GM12891 (cell line): ENCODE data around the gene KIF1A.

ENCODE experiments used
- POLR2A ChIP-seq: IDR thresholded peaks from 2 replicates; pipeline ENCODE4 v1.6.1; 2011; ENCODE audit warnings: low read depth, low read length, control low read depth
- POU2F2 ChIP-seq: IDR thresholded peaks from 2 replicates; pipeline ENCODE4 v1.6.1; 2011; ENCODE audit warnings: low read depth, mild to moderate bottlenecking, control low read depth, low read length, moderate library complexity
- SPI1 ChIP-seq: IDR thresholded peaks from 2 replicates; pipeline ENCODE4 v1.6.1; 2011; ENCODE audit warnings: low read depth, low read length, control low read depth

DNA sequence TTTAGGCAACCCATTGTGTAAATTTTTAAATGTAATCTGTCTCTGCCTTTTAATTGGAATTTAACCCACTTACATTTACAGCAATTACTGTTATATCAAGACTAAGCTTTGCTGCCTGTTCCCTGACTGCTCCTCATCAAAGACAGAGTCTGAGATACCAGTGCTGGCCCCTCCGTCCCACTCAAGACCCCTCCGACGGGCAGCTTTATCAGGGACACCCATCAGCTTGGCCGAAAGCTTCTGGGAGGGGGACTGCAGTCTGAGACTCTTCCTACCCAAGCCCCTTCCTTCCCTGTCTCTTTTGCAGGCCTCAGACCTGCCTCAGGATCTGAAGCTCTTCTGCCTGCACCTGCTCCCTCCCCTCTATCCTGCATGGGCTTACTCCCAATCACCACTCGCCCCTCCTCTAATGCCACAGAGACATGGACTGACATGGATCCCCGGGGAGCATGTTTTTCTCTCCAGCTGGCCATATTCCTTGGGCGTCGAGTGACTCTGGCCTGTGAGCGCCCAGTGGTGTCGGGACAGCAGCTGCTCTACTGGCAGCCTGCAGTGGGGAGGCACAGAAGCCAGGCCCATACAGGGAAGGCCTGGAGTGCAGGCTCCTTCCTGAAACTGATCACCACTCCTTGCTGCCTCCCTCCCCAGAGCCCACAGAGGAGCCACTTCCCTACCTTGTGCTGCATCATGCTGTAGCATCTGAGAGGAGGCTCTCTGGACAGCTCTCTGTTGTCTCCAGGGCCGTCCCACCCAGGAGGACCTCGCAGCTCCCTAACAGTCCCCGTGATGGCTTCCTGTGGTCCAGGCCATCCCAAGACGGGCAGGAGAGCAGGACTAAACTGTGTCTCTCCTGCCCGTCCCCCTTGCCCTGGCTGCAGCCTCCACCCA, 3.7 kb upstream of the KIF1A start:
- TF ChIP-seq POLR2A = no peak
- no peak for TF ChIP-seq SPI1
- no peak for TF ChIP-seq POU2F2
